HEK293T (cell line): Measurements from ENCODE around the gene HOXA7.

Experiments used
- SP1 ChIP-seq: fragments of 450-650 bp; IDR thresholded peaks from 2 replicates; pipeline ENCODE4 v1.6.1; 2017
- TARDBP ChIP-seq: fragments of 450-650 bp; IDR thresholded peaks from 2 replicates; pipeline ENCODE4 v1.6.1; 2016

DNA sequence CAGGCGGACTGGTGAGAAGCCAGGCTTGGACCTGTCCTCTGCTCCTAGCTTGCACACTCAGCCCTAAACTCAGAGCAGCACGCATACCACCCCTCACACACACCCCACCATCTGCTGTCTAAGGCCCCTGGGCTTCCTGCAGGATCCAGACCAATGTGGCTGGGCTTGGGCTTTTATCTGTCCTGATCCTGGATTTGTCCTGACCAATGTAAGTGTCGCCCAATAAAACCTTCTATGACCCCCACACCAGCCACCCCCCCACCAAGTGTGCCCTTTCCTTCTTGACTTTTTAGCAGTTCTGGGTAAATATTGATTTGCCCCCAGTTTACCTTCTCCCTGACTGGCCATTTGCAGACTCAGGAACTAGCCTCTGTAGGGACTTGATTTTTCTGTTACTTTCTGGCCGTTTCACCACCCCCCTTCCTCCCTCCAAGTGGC, 45.1 kb upstream of the HOXA7 start:
- no peak for TF ChIP-seq SP1
- TF ChIP-seq TARDBP: no peak
